Renal pelvis (tissue), 4 donors: ENCODE measurements around the gene RFX3. TPM values are rescaled to one million over a fixed set of nuclear protein-coding genes. Genes with fewer than 3 reads are reported as not detected.

Experiments used
- DNase-seq: peaks from one replicate; pipeline ENCODE4 v3.0.0-alpha.2; 2013
- polyA plus RNA-seq, 3 donors: library from polyadenylated mRNA; unstranded; fragments of 120-200 nt; gene quantifications; one replicate each; pipeline ENCODE4 v1.2.1, GENCODE V29; 2013; ENCODE audit not compliant: insufficient read length in 3 of 3

The RFX3 gene
- polyA plus RNA-seq, 3 donors = 14.0 to 21.3 (median 18.8) TPM

- DNase-seq = no peak
Measured at GRCh38 chr9:3215658-3216057, 310.1 kb downstream of the RFX3 start.

- no peak for DNase-seq
Measured at GRCh38 chr9:3214741-3215140, 311.1 kb downstream of the RFX3 start.

GRCh38 chr9:3205421-3206095, 320.2 kb downstream of the RFX3 start:
- DNase-seq = no peak

- DNase-seq = no peak
Measured at GRCh38 chr9:3200331-3200774, 325.4 kb downstream of the RFX3 start.

GRCh38 chr9:3193791-3194190, 332.0 kb downstream of the RFX3 start:
- peak; percentile 26 for DNase-seq

- DNase-seq = no peak
Measured at GRCh38 chr9:3191715-3192114, 334.1 kb downstream of the RFX3 start.

- DNase-seq = no peak
Measured at GRCh38 chr9:3189113-3189861, 336.5 kb downstream of the RFX3 start.

- DNase-seq = no peak
Measured at GRCh38 chr9:3186751-3187150, 339.1 kb downstream of the RFX3 start.

- peak; percentile 48 for DNase-seq
Measured at GRCh38 chr9:3181049-3181953, 344.5 kb downstream of the RFX3 start.

- peak; percentile 16 for DNase-seq
Measured at GRCh38 chr9:3180696-3181048, 345.1 kb downstream of the RFX3 start.

GRCh38 chr9:3179711-3180110, 346.1 kb downstream of the RFX3 start:
- DNase-seq = no peak

GRCh38 chr9:3177936-3178335, 347.9 kb downstream of the RFX3 start:
- no peak for DNase-seq

- DNase-seq = no peak
Measured at GRCh38 chr9:3177146-3177761, 348.5 kb downstream of the RFX3 start.

- no peak for DNase-seq
Measured at GRCh38 chr9:3173374-3173773, 352.4 kb downstream of the RFX3 start.

GRCh38 chr9:3170819-3171218, 355.0 kb downstream of the RFX3 start:
- no peak for DNase-seq
